ENCODE measurements around the gene KRTAP9-4. TPM values are rescaled to one million over a fixed set of nuclear protein-coding genes. Genes with fewer than 3 reads are reported as not detected.
"Not testable (repeated sequence)": the region's sequence is repeated elsewhere in the genome, so short reads cannot be mapped to it uniquely, and the experiment has no call there.

KRTAP9-4 gene
- total RNA-seq, 1 experiment from 2014 or later = not detected

DNA sequence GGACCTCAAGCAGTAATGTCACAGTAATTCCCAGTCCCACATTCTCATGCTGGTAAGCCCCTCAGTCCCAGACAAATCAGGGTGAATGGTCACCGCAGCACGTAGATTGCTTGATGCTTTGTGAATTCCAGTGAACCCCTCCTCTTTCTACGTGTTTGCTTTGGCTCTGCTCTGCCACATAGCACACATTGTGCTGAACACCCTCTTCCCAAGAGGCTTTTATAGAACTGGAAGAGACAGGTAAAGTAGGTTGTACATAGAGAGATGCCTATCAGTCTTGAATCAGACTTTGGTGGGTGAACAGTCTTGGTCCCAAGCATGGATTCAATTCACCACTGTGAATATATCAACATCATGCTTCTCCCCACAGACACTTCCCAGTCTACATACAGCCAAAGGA lies 15.1 kb downstream of the KRTAP9-4 start:
- Histone ChIP-seq H3K9me3 (ENCODE audit: low read length) (no peaks in the 10 kb centered on the region), H3K27ac (ENCODE audit: low read length) (no peak overlapping the region), H3K4me1 (ENCODE audit: insufficient read depth, low read length) (no peaks in the 10 kb centered on the region), H3K9me2 (replicated peaks; ENCODE audit: low read length) (no peaks in the 10 kb centered on the region), H3F3A (ENCODE audit: low read length, unreplicated experiment) (no peaks in the 10 kb centered on the region), H3K27me3 (ENCODE audit: low read length) (no peaks in the 10 kb centered on the region), H3K79me2 (ENCODE audit: low read length) (no peaks in the 10 kb centered on the region), H3K4me2 (ENCODE audit: low read length) (no peak overlapping the region), H3K4me3 (ENCODE audit: low read length) (no peak overlapping the region), H3K9ac (ENCODE audit: low read length) (no peak overlapping the region), H2AFZ (ENCODE audit: low read length) (no peak overlapping the region), H3K36me3 (ENCODE audit: low read depth, low read length) (no peaks in the 10 kb centered on the region), H4K20me1 (ENCODE audit: low read length) (no peaks in the 10 kb centered on the region)
- DNase-seq (no peak), ATAC-seq (no peak)
- no TSS peak for BruUV-seq (replicated peaks)
- TF ChIP-seq EZH2 (IDR thresholded peaks at IDR 0.05; ENCODE audit: low read length, unreplicated experiment) (no peak), EZH2phosphoT487 (IDR thresholded peaks at IDR 0.05; ENCODE audit: borderline replicate concordance, low read length) (no peak)
- TF ChIP-seq, protein P1, sequence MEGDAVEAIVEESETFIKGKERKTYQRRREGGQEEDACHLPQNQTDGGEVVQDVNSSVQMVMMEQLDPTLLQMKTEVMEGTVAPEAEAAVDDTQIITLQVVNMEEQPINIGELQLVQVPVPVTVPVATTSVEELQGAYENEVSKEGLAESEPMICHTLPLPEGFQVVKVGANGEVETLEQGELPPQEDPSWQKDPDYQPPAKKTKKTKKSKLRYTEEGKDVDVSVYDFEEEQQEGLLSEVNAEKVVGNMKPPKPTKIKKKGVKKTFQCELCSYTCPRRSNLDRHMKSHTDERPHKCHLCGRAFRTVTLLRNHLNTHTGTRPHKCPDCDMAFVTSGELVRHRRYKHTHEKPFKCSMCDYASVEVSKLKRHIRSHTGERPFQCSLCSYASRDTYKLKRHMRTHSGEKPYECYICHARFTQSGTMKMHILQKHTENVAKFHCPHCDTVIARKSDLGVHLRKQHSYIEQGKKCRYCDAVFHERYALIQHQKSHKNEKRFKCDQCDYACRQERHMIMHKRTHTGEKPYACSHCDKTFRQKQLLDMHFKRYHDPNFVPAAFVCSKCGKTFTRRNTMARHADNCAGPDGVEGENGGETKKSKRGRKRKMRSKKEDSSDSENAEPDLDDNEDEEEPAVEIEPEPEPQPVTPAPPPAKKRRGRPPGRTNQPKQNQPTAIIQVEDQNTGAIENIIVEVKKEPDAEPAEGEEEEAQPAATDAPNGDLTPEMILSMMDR (conservative IDR thresholded peaks at IDR 0.05; ENCODE audit: low read depth, low read length) = no peak
- CTCF ChIA-PET = no interaction called here
- intact Hi-C loops (cut with micrococcal nuclease) = no loop called here
- POLR2A ChIA-PET (ENCODE audit: unreplicated experiment) = no interaction called here

DNA sequence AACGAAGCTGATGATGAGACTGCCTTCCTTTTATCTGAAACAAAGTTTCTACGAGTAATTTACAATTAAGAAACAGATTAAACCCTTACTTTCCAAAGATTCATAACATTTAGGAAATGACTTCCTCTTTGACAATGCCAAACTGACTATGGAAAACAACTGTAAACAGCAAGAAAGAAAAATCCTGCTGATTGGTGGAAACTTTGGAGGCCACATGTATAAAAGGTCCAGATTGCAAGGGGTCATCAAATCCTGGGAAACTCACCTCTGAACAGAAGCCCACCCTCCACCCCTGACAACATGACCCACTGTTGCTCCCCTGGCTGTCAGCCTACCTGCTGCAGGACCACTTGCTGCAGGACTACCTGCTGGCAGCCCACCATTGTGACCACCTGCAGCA lies 15.6 kb downstream of the KRTAP9-4 start, which contains the start of gene KRTAP9-6:
KRTAP9-6 (plus strand) TSS at position 301 of the 400 bp plus-strand sequence; CDS start at position 301, 0 bp downstream.
- BruUV-seq (replicated peaks) = no TSS peak
- Histone ChIP-seq H3K9ac (ENCODE audit: low read length) (no peak within 1 kb of the TSS), H3K4me2 (ENCODE audit: low read length) (no peak within 1 kb of the TSS), H3K4me1 (ENCODE audit: insufficient read depth, low read length) (no peaks in the 10 kb centered on the region), H3F3A (ENCODE audit: low read length, unreplicated experiment) (no peaks in the 10 kb centered on the region), H4K20me1 (ENCODE audit: low read length) (no peaks in the 10 kb centered on the region), H3K9me3 (ENCODE audit: low read length) (no peaks in the 10 kb centered on the region), H3K36me3 (ENCODE audit: low read depth, low read length) (no peaks in the 10 kb centered on the region), H2AFZ (ENCODE audit: low read length) (no peak within 1 kb of the TSS), H3K9me2 (replicated peaks; ENCODE audit: low read length) (no peaks in the 10 kb centered on the region), H3K27ac (ENCODE audit: low read length) (no peak within 1 kb of the TSS), H3K79me2 (ENCODE audit: low read length) (no peaks in the 10 kb centered on the region), H3K4me3 (ENCODE audit: low read length) (no peak within 1 kb of the TSS), H3K27me3 (ENCODE audit: low read length) (no peaks in the 10 kb centered on the region)
- CTCF ChIA-PET = no interaction called here
- DNase-seq (no peak), ATAC-seq (no peak)
- POLR2A ChIA-PET (ENCODE audit: unreplicated experiment) = no interaction called here
- intact Hi-C loops (cut with micrococcal nuclease) = no loop called here
- no peak for TF ChIP-seq EZH2 (IDR thresholded peaks at IDR 0.05; ENCODE audit: low read length, unreplicated experiment)
- TF ChIP-seq EZH2phosphoT487 (IDR thresholded peaks at IDR 0.05; ENCODE audit: borderline replicate concordance, low read length) = no peak
- TF ChIP-seq, protein P1 (conservative IDR thresholded peaks at IDR 0.05; ENCODE audit: low read depth, low read length) = no peak

DNA sequence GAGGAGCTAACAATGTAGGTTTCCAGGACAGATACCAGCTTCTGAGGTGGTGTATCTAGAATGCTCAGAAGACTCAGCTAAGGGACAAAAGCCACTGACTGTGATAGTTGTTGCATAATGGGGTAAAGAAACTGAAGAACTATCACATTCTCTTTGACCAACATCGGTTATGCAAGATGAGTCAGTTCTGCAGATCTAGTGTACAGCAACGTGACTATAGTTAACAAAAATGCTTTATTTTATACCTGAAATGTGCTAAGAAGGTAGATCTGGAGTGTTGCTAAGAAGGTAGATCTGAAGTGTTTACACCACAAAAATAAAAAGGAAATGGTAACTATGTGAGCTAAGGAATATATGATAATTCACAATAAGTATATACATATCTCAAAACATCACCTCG lies 18.2 kb downstream of the KRTAP9-4 start:
- ATAC-seq (no peak), DNase-seq (no peak)
- H3K79me2 ChIP-seq (ENCODE audit: low read length) = no peaks in the 10 kb centered on the region
- no peaks in the 10 kb centered on the region for H3K27me3 ChIP-seq (ENCODE audit: low read length)
- ChIA-PET CTCF (no interaction called here), POLR2A (ENCODE audit: unreplicated experiment) (no interaction called here)
- H3K27ac ChIP-seq (ENCODE audit: low read length) = no peak overlapping the region
- BruUV-seq (replicated peaks) = no TSS peak
- no peaks in the 10 kb centered on the region for H3F3A ChIP-seq (ENCODE audit: low read length, unreplicated experiment)
- no peak overlapping the region for H2AFZ ChIP-seq (ENCODE audit: low read length)
- no peaks in the 10 kb centered on the region for H4K20me1 ChIP-seq (ENCODE audit: low read length)
- no peak overlapping the region for H3K4me3 ChIP-seq (ENCODE audit: low read length)
- H3K4me1 ChIP-seq (ENCODE audit: insufficient read depth, low read length) = no peaks in the 10 kb centered on the region
- no peak overlapping the region for H3K4me2 ChIP-seq (ENCODE audit: low read length)
- H3K9ac ChIP-seq (ENCODE audit: low read length) = no peak overlapping the region
- no peaks in the 10 kb centered on the region for H3K9me3 ChIP-seq (ENCODE audit: low read length)
- no peaks in the 10 kb centered on the region for H3K9me2 ChIP-seq (replicated peaks; ENCODE audit: low read length)
- TF ChIP-seq EZH2phosphoT487 (IDR thresholded peaks at IDR 0.05; ENCODE audit: borderline replicate concordance, low read length) (no peak), EZH2 (IDR thresholded peaks at IDR 0.05; ENCODE audit: low read length, unreplicated experiment) (no peak)
- TF ChIP-seq, protein P1 (conservative IDR thresholded peaks at IDR 0.05; ENCODE audit: low read depth, low read length) = no peak
- intact Hi-C loops (cut with micrococcal nuclease) = no loop called here
- no peaks in the 10 kb centered on the region for H3K36me3 ChIP-seq (ENCODE audit: low read depth, low read length)

DNA sequence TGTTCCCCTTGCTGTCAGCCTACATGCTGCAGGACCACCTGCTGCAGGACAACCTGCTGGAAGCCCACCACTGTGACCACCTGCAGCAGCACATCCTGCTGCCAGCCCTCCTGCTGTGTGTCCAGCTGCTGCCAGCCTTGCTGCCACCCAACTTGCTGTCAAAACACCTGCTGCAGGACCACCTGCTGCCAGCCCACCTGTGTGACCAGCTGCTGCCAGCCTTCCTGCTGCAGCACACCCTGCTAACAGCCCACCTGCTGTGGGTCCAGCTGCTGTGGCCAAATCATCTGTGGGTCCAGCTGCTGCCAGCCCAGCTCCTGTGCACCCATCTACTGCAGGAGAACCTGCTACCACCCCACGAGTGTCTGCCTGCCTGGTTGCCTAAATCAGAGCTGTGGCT lies 21.8 kb downstream of the KRTAP9-4 start:
- H3K4me2 ChIP-seq (ENCODE audit: low read length); H3K4me3 ChIP-seq (ENCODE audit: low read length); DNase-seq; H2AFZ ChIP-seq (ENCODE audit: low read length); H3K9me3 ChIP-seq (ENCODE audit: low read length); H3K27ac ChIP-seq (ENCODE audit: low read length); H3K27me3 ChIP-seq (ENCODE audit: low read length); CTCF ChIA-PET; H3K9ac ChIP-seq (ENCODE audit: low read length); BruUV-seq (replicated peaks); ATAC-seq; H3K4me1 ChIP-seq (ENCODE audit: insufficient read depth, low read length); POLR2A ChIA-PET (ENCODE audit: unreplicated experiment); H3K36me3 ChIP-seq (ENCODE audit: low read depth, low read length); intact Hi-C loops (cut with micrococcal nuclease); H3F3A ChIP-seq (ENCODE audit: low read length, unreplicated experiment); H3K79me2 ChIP-seq (ENCODE audit: low read length); H4K20me1 ChIP-seq (ENCODE audit: low read length); H3K9me2 ChIP-seq (replicated peaks; ENCODE audit: low read length): not testable (repeated sequence)

Data from PC-3 (cell line).